Measurements from ENCODE around the gene RUNX1. TPM values are rescaled to one million over a fixed set of nuclear protein-coding genes. Genes with fewer than 3 reads are reported as not detected.
A peak's percentile ranks its signal among the peaks of the same experiment; 100 is the strongest.

The RUNX1 gene
- total and polyA plus RNA-seq, 3 experiments from 2014 or later: 22.0 to 41.5 (median 40.3) TPM

GRCh38 chr21:34988139-34988538 is 61.0 kb downstream of the RUNX1 start:
- CTCF ChIA-PET: interaction anchor here (1.3 to 7.9 kb wide), 5 partner anchors 11 to 99 kb away, joined by 4 to 41 read pairs (median 6); no protein-coding TSS in a partner anchor
- H3K4me1 ChIP-seq (ENCODE audit: insufficient read depth, low read length): peaks cover 91% of the 10 kb centered on the region
- Mint-ChIP-seq H3K36me3 (peaks cover 0 to 15% (median 2%) of the 10 kb centered on the region in 3 donors), H3K27me3 (no peaks in the 10 kb centered on the region), H3K4me1 (peaks cover 83 to 92% (median 84%) of the 10 kb centered on the region in 3 donors), H3K27ac (peak overlapping the region; percentile 85 to 99 (median 94)), H3K4me3 (peak overlapping the region; percentile 24 to 84 (median 82)), H3K9me3 (no peaks in the 10 kb centered on the region)
- POLR2A ChIA-PET: interaction anchor here (1.3 to 1.4 kb wide), 2 partner anchors 14 to 98 kb away, joined by 5 to 7 read pairs; no protein-coding TSS in a partner anchor
- no peaks in the 10 kb centered on the region for H3K27me3 ChIP-seq (ENCODE audit: insufficient read depth, low read length, poor library complexity, severe bottlenecking)
- no peak for DNase-seq
- H3K4me3 ChIP-seq (ENCODE audit: low read length): no peak overlapping the region
- no peaks in the 10 kb centered on the region for H3K36me3 ChIP-seq (ENCODE audit: insufficient read depth, low read length)
- no peaks in the 10 kb centered on the region for H3K9me3 ChIP-seq (ENCODE audit: low read length)
- H3K27ac ChIP-seq (ENCODE audit: low read depth, low read length): no peak overlapping the region

- H3K27me3 Mint-ChIP-seq: no peaks in the 10 kb centered on the region
- H3K27me3 ChIP-seq (ENCODE audit: insufficient read depth, low read length, poor library complexity, severe bottlenecking): no peaks in the 10 kb centered on the region
- H3K4me3 ChIP-seq (ENCODE audit: low read length): peak overlapping the region; percentile 26
- H3K36me3 ChIP-seq (ENCODE audit: insufficient read depth, low read length): no peaks in the 10 kb centered on the region
- ChIA-PET CTCF (interaction anchor here (1.0 to 7.9 kb wide), 6 partner anchors 11 to 99 kb away, joined by 3 to 41 read pairs (median 6); no protein-coding TSS in a partner anchor), POLR2A (interaction anchor here (0.6 to 1.5 kb wide), 6 partner anchors 13 to 98 kb away, joined by 3 to 7 read pairs (median 6); no protein-coding TSS in a partner anchor)
- H3K9me3 ChIP-seq (ENCODE audit: low read length): no peaks in the 10 kb centered on the region
- peak overlapping the region; percentile 82 to 99 (median 94) for H3K27ac Mint-ChIP-seq
- DNase-seq: no peak
- peaks cover 91% of the 10 kb centered on the region for H3K4me1 ChIP-seq (ENCODE audit: insufficient read depth, low read length)
- peaks cover 88 to 97% (median 90%) of the 10 kb centered on the region in 3 donors for H3K4me1 Mint-ChIP-seq
- H3K4me3 Mint-ChIP-seq: peak overlapping the region; percentile 51 to 84 (median 82)
- no peaks in the 10 kb centered on the region for H3K9me3 Mint-ChIP-seq
- no peak overlapping the region for H3K27ac ChIP-seq (ENCODE audit: low read depth, low read length)
- peaks cover 0 to 14% (median 2%) of the 10 kb centered on the region in 3 donors for H3K36me3 Mint-ChIP-seq
These were observed 61.5 kb downstream of the RUNX1 start for GRCh38 chr21:34987501-34988072.

- peak overlapping the region; percentile 26 for H3K4me3 ChIP-seq (ENCODE audit: low read length)
- Mint-ChIP-seq H3K36me3 (peaks cover 2 to 14% (median 2%) of the 10 kb centered on the region in 3 donors), H3K27ac (peak overlapping the region; percentile 82 to 99 (median 94)), H3K4me3 (peak overlapping the region; percentile 51 to 84 (median 82)), H3K27me3 (no peaks in the 10 kb centered on the region), H3K4me1 (peaks cover 92 to 97% (median 96%) of the 10 kb centered on the region in 3 donors), H3K9me3 (no peaks in the 10 kb centered on the region)
- ChIA-PET POLR2A (interaction anchor here (0.6 to 1.5 kb wide), 9 partner anchors 10 to 97 kb away, joined by 3 to 7 read pairs (median 5); no protein-coding TSS in a partner anchor), CTCF (interaction anchor here (1.0 to 7.9 kb wide), 6 partner anchors 10 to 98 kb away, joined by 3 to 41 read pairs (median 6); no protein-coding TSS in a partner anchor)
- no peaks in the 10 kb centered on the region for H3K36me3 ChIP-seq (ENCODE audit: insufficient read depth, low read length)
- H3K27me3 ChIP-seq (ENCODE audit: insufficient read depth, low read length, poor library complexity, severe bottlenecking): no peaks in the 10 kb centered on the region
- H3K9me3 ChIP-seq (ENCODE audit: low read length): no peaks in the 10 kb centered on the region
- DNase-seq: peak; percentile 22 to 83 (median 64)
- H3K4me1 ChIP-seq (ENCODE audit: insufficient read depth, low read length): peaks cover 94% of the 10 kb centered on the region
- H3K27ac ChIP-seq (ENCODE audit: low read depth, low read length): peak overlapping the region; percentile 8
These were observed 62.3 kb downstream of the RUNX1 start for GRCh38 chr21:34986561-34987500.

GRCh38 chr21:34984356-34985058 is 64.6 kb downstream of the RUNX1 start:
- H3K9me3 ChIP-seq (ENCODE audit: low read length): no peaks in the 10 kb centered on the region
- H3K27me3 ChIP-seq (ENCODE audit: insufficient read depth, low read length, poor library complexity, severe bottlenecking): no peaks in the 10 kb centered on the region
- POLR2A ChIA-PET: interaction anchor here (0.5 to 2.2 kb wide), 9 partner anchors 10 to 176 kb away, joined by 3 to 15 read pairs (median 6); no protein-coding TSS in a partner anchor
- peak overlapping the region; percentile 11 for H3K4me3 ChIP-seq (ENCODE audit: low read length)
- H3K27ac ChIP-seq (ENCODE audit: low read depth, low read length): no peak overlapping the region
- Mint-ChIP-seq H3K9me3 (no peaks in the 10 kb centered on the region), H3K27me3 (no peaks in the 10 kb centered on the region), H3K27ac (peak overlapping the region; percentile 38 to 86 (median 68)), H3K4me1 (peaks cover 87 to 96% (median 90%) of the 10 kb centered on the region in 3 donors), H3K4me3 (peak overlapping the region; percentile 32 to 72 (median 68)), H3K36me3 (peaks cover 4 to 19% (median 4%) of the 10 kb centered on the region in 3 donors)
- CTCF ChIA-PET: interaction anchor here (0.6 to 7.9 kb wide), 9 partner anchors 10 to 95 kb away, joined by 3 to 41 read pairs (median 4); partner anchors contain the start of gene RUNX1
- no peaks in the 10 kb centered on the region for H3K36me3 ChIP-seq (ENCODE audit: insufficient read depth, low read length)
- no peak for DNase-seq
- peaks cover 80% of the 10 kb centered on the region for H3K4me1 ChIP-seq (ENCODE audit: insufficient read depth, low read length)

GRCh38 chr21:34983680-34984086 is 65.4 kb downstream of the RUNX1 start:
- Mint-ChIP-seq H3K36me3 (peaks cover 4 to 22% (median 4%) of the 10 kb centered on the region in 3 donors), H3K4me1 (peaks cover 84 to 94% (median 90%) of the 10 kb centered on the region in 3 donors), H3K27ac (peak overlapping the region; percentile 38 to 92 (median 72)), H3K9me3 (no peaks in the 10 kb centered on the region), H3K27me3 (no peaks in the 10 kb centered on the region), H3K4me3 (peak overlapping the region; percentile 34 to 72 (median 68))
- Histone ChIP-seq H3K27me3 (ENCODE audit: insufficient read depth, low read length, poor library complexity, severe bottlenecking) (no peaks in the 10 kb centered on the region), H3K4me1 (ENCODE audit: insufficient read depth, low read length) (peaks cover 83% of the 10 kb centered on the region), H3K4me3 (ENCODE audit: low read length) (peak overlapping the region; percentile 11), H3K36me3 (ENCODE audit: insufficient read depth, low read length) (no peaks in the 10 kb centered on the region), H3K9me3 (ENCODE audit: low read length) (no peaks in the 10 kb centered on the region), H3K27ac (ENCODE audit: low read depth, low read length) (no peak overlapping the region)
- CTCF ChIA-PET: interaction anchor here (0.9 to 7.9 kb wide), 10 partner anchors 9 to 95 kb away, joined by 3 to 41 read pairs (median 4); no protein-coding TSS in a partner anchor
- POLR2A ChIA-PET: interaction anchor here (0.7 to 2.2 kb wide), 9 partner anchors 9 to 95 kb away, joined by 3 to 15 read pairs (median 6); no protein-coding TSS in a partner anchor
- DNase-seq: peak in 3 of 5 donors; percentile 28 to 68 (median 37)

GRCh38 chr21:34981791-34982190 is 67.3 kb downstream of the RUNX1 start:
- ChIA-PET POLR2A (interaction anchor here (1.3 kb wide), 2 partner anchors 13 to 94 kb away, joined by 3 read pairs; no protein-coding TSS in a partner anchor), CTCF (interaction anchor here (1.3 to 7.9 kb wide), 4 partner anchors 46 to 93 kb away, joined by 3 to 41 read pairs (median 4); no protein-coding TSS in a partner anchor)
- Histone ChIP-seq H3K4me1 (ENCODE audit: insufficient read depth, low read length) (peaks cover 69% of the 10 kb centered on the region), H3K27ac (ENCODE audit: low read depth, low read length) (no peak overlapping the region), H3K27me3 (ENCODE audit: insufficient read depth, low read length, poor library complexity, severe bottlenecking) (no peaks in the 10 kb centered on the region), H3K4me3 (ENCODE audit: low read length) (no peak overlapping the region), H3K9me3 (ENCODE audit: low read length) (no peaks in the 10 kb centered on the region), H3K36me3 (ENCODE audit: insufficient read depth, low read length) (no peaks in the 10 kb centered on the region)
- H3K27ac Mint-ChIP-seq: peak overlapping the region in 7 of 8 donors; percentile 28 to 93 (median 72)
- H3K36me3 Mint-ChIP-seq: peaks cover 4 to 27% (median 7%) of the 10 kb centered on the region in 3 donors
- DNase-seq: no peak
- H3K27me3 Mint-ChIP-seq: no peaks in the 10 kb centered on the region
- H3K4me3 Mint-ChIP-seq: peak overlapping the region in 2 of 7 donors; percentile 12 to 28
- no peaks in the 10 kb centered on the region for H3K9me3 Mint-ChIP-seq
- H3K4me1 Mint-ChIP-seq: peaks cover 70 to 94% (median 84%) of the 10 kb centered on the region in 3 donors
